Activated naive CD4-positive, alpha-beta T cell treated with anti-CD3 and anti-CD28 coated beads, Interleukin-2, amount 50 U/mL, for 72 hours (primary cell): ENCODE data around the gene APOBEC3G. TPM values are rescaled to one million over a fixed set of nuclear protein-coding genes. Genes with fewer than 3 reads are reported as not detected.
A peak's percentile ranks its signal among the peaks of the same experiment; 100 is the strongest.

Experiments used
- ATAC-seq, 2 donors: fragments of 150-1000 bp; cut with Tn5 transposase; 2 replicates each; pipeline ENCODE4 v1.10.0; 2021; ENCODE audit warnings: mild to moderate bottlenecking in 2 of 2, moderate library complexity in 2 of 2
- DNase-seq, 2 donors: peaks; one replicate each; pipeline ENCODE4 v3.0.0; 2021 to 2022; ENCODE audit warnings: low spot score in 2 of 2
- H3K27ac Mint-ChIP-seq, 2 donors: one replicate each; pipeline ENCODE4 v1.8.0; 2022; ENCODE audit warnings: mild to moderate bottlenecking in 2 of 2, mixed read lengths in 2 of 2
- H3K36me3 Mint-ChIP-seq, 2 donors: one replicate each; pipeline ENCODE4 v1.8.0; 2022; ENCODE audit warnings: mixed read lengths in 2 of 2
- H3K9me3 Mint-ChIP-seq, 2 donors: one replicate each; pipeline ENCODE4 v1.8.0; 2022; ENCODE audit warnings: mixed read lengths in 2 of 2
- total RNA-seq, 2 donors: library from RNA; stranded (reverse); gene quantifications; one replicate each; pipeline ENCODE4 v1.2.3, GENCODE V29; 2022

The APOBEC3G gene
- total RNA-seq, 2 donors from 2014 or later: 29.1 to 48.3 TPM

GRCh38 chr22:39081598-39081997 lies 4.5 kb downstream of the APOBEC3G start:
- ATAC-seq: no peak
- peaks cover 0 to 16% of the 10 kb centered on the region in 2 donors for H3K36me3 Mint-ChIP-seq
- no peaks in the 10 kb centered on the region for H3K9me3 Mint-ChIP-seq
- no peak for DNase-seq
- peak overlapping the region in 1 of 2 donors; percentile 51 for H3K27ac Mint-ChIP-seq

GRCh38 chr22:39083212-39084165 lies 6.4 kb downstream of the APOBEC3G start:
- ATAC-seq (no peak), DNase-seq (no peak)
- Mint-ChIP-seq H3K36me3 (peaks cover 0 to 6% of the 10 kb centered on the region in 2 donors), H3K27ac (peak overlapping the region in 1 of 2 donors; percentile 93), H3K9me3 (no peaks in the 10 kb centered on the region)

GRCh38 chr22:39084666-39085065 lies 7.6 kb downstream of the APOBEC3G start:
- Mint-ChIP-seq H3K36me3 (peaks cover 0 to 6% of the 10 kb centered on the region in 2 donors), H3K27ac (no peak overlapping the region), H3K9me3 (no peaks in the 10 kb centered on the region)
- DNase-seq: no peak
- ATAC-seq: no peak

- Mint-ChIP-seq H3K9me3 (no peaks in the 10 kb centered on the region), H3K36me3 (peaks cover 0 to 6% of the 10 kb centered on the region in 2 donors), H3K27ac (peak overlapping the region in 1 of 2 donors; percentile 79)
- DNase-seq: no peak
- ATAC-seq: no peak
Measured at GRCh38 chr22:39087098-39087497, 10.0 kb downstream of the APOBEC3G start.

- ATAC-seq (no peak), DNase-seq (no peak)
- Mint-ChIP-seq H3K36me3 (peaks cover 0 to 6% of the 10 kb centered on the region in 2 donors), H3K27ac (peak overlapping the region; percentile 65 to 93), H3K9me3 (no peaks in the 10 kb centered on the region)
Measured at GRCh38 chr22:39087881-39088684, 11.0 kb downstream of the APOBEC3G start.

GRCh38 chr22:39088685-39089032 lies 11.6 kb downstream of the APOBEC3G start:
- Mint-ChIP-seq H3K27ac (peak overlapping the region; percentile 31 to 93), H3K36me3 (peaks cover 0 to 6% of the 10 kb centered on the region in 2 donors), H3K9me3 (no peaks in the 10 kb centered on the region)
- ATAC-seq: no peak
- no peak for DNase-seq

GRCh38 chr22:39089928-39090327 lies 12.9 kb downstream of the APOBEC3G start:
- Mint-ChIP-seq H3K36me3 (peaks cover 0 to 6% of the 10 kb centered on the region in 2 donors), H3K9me3 (no peaks in the 10 kb centered on the region), H3K27ac (peak overlapping the region; percentile 91 to 93)
- DNase-seq (no peak), ATAC-seq (no peak)

GRCh38 chr22:39090426-39091064 lies 13.5 kb downstream of the APOBEC3G start:
- Mint-ChIP-seq H3K9me3 (no peaks in the 10 kb centered on the region), H3K36me3 (peaks cover 0 to 6% of the 10 kb centered on the region in 2 donors)
- peak; percentile 84 to 85 for ATAC-seq

GRCh38 chr22:39091126-39092081 lies 14.3 kb downstream of the APOBEC3G start:
- ATAC-seq (no peak), DNase-seq (no peak)
- Mint-ChIP-seq H3K36me3 (peaks cover 0 to 2% of the 10 kb centered on the region in 2 donors), H3K27ac (peak overlapping the region; percentile 91 to 93), H3K9me3 (no peaks in the 10 kb centered on the region)

More at GRCh38 chr22:39090426-39091064, 13.5 kb downstream of the APOBEC3G start:
- peak overlapping the region; percentile 91 to 93 for H3K27ac Mint-ChIP-seq
- peak; percentile 76 to 88 for DNase-seq

- H3K27ac Mint-ChIP-seq: peak overlapping the region; percentile 91 to 93
- H3K36me3 Mint-ChIP-seq: no peaks in the 10 kb centered on the region
- no peaks in the 10 kb centered on the region for H3K9me3 Mint-ChIP-seq
- peak in 1 of 2 donors; percentile 29 for DNase-seq
- peak in 1 of 2 donors; percentile 36 for ATAC-seq
Measured at GRCh38 chr22:39092111-39092862, 15.2 kb downstream of the APOBEC3G start.

- no peaks in the 10 kb centered on the region for H3K36me3 Mint-ChIP-seq
- DNase-seq: no peak
- ATAC-seq: no peak
- H3K9me3 Mint-ChIP-seq: no peaks in the 10 kb centered on the region
- H3K27ac Mint-ChIP-seq: peak overlapping the region in 1 of 2 donors; percentile 24
Measured at GRCh38 chr22:39094717-39095389, 17.8 kb downstream of the APOBEC3G start.

GRCh38 chr22:39095971-39096370 lies 18.9 kb downstream of the APOBEC3G start:
- Mint-ChIP-seq H3K27ac (no peak overlapping the region), H3K9me3 (no peaks in the 10 kb centered on the region), H3K36me3 (no peaks in the 10 kb centered on the region)
- ATAC-seq (no peak), DNase-seq (no peak)

- DNase-seq (no peak), ATAC-seq (peak; percentile 22 to 65)
- peak within 1 kb of the TSS; percentile 77 to 97 for H3K27ac Mint-ChIP-seq
- no peaks in the 10 kb centered on the region for H3K9me3 Mint-ChIP-seq
- H3K36me3 Mint-ChIP-seq: no peaks in the 10 kb centered on the region
Measured at GRCh38 chr22:39097098-39098020, 20.3 kb downstream of the APOBEC3G start, which contains the start of gene APOBEC3H. APOBEC3H (plus strand) TSS chr22:39097244; CDS start chr22:39100279, 3,035 bp downstream.
